NT2/D1 (cell line): ENCODE measurements around the gene IRF8.

ENCODE experiments used
- DNase-seq: peaks from one replicate; pipeline ENCODE4 v3.0.0-alpha.2; 2011; ENCODE audit warnings: low read depth, low spot score
- H3K27me3 ChIP-seq: 2 replicates; pipeline ENCODE4 v1.6.0; 2011; ENCODE audit warnings: mild to moderate bottlenecking; ENCODE audit not compliant: insufficient read length, insufficient read depth
- H3K36me3 ChIP-seq: 2 replicates; pipeline ENCODE4 v1.6.1; 2011; ENCODE audit warnings: mild to moderate bottlenecking, low read length, mixed read lengths; ENCODE audit not compliant: insufficient read depth, insufficient read length
- H3K4me1 ChIP-seq: 2 replicates; pipeline ENCODE4 v1.5.1; 2011; ENCODE audit not compliant: insufficient read depth, insufficient read length
- H3K4me3 ChIP-seq: 2 replicates; pipeline ENCODE4 v1.5.1; 2011; ENCODE audit warnings: low read depth; ENCODE audit not compliant: insufficient read length
- H3K9ac ChIP-seq: 2 replicates; pipeline ENCODE4 v1.6.0; 2011; ENCODE audit warnings: low read depth; ENCODE audit not compliant: insufficient read length
- H3K9me3 ChIP-seq: 2 replicates; pipeline ENCODE4 v1.5.1; 2011; ENCODE audit warnings: mild to moderate bottlenecking, low read length; ENCODE audit not compliant: insufficient read depth
- SUZ12 ChIP-seq: IDR thresholded peaks from 2 replicates; pipeline ENCODE4 v1.6.1; 2011; ENCODE audit not compliant: insufficient read length, insufficient read depth; ENCODE audit errors: extremely low read depth
- YY1 ChIP-seq: IDR thresholded peaks from 2 replicates; pipeline ENCODE4 v1.6.1; 2011; ENCODE audit not compliant: insufficient read length, insufficient read depth
- ZNF274 ChIP-seq: IDR thresholded peaks from 2 replicates; pipeline ENCODE4 v1.6.1; 2011; ENCODE audit warnings: mild to moderate bottlenecking, low read depth, low read length

IRF8 gene

DNA sequence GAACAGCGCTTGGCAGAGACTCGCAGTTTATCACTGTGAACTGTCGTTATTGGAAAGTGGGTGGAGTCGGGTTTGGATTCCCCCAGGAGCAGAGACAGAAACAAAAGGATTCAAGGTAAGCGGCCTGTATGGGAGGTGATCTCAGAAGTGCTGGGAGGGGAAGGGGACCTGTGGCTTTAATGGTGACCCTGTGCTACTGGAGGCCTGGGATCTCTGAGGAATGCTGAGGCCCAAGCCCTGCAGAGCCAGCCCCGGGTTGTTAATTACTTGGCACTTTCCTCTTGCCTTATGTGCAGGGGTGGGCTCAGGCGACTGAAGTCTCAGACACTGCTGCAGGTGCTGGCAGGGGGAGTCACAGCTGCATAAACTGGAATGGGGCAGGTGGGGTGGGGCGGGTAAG is 27.4 kb downstream of the IRF8 start:
- Histone ChIP-seq H3K9ac (no peak overlapping the region), H3K4me1 (peaks cover 11% of the 10 kb centered on the region), H3K27me3 (no peaks in the 10 kb centered on the region)

DNA sequence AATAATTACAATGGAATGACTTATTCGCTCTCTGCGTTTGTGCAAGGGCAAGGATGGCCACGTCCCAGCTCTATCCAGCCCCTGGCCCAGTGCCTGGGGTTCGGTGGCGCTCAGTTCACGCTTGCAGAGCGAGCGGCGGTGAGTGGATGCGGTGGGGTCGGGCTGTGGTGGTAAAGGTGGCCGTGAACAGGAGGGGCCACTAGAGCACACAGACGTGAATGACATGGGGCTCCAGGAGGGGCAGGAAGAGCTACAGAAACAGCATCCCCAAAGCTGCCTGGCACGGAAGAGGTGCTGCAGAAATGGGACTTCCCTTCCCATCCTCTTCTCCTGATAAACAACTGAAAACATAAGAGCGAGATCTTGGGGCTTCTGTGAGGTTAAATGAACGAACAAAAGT is 28.4 kb downstream of the IRF8 start:
- Histone ChIP-seq H3K9ac (no peak overlapping the region), H3K27me3 (no peaks in the 10 kb centered on the region), H3K4me3 (no peak overlapping the region), H3K9me3 (no peaks in the 10 kb centered on the region), H3K36me3 (no peaks in the 10 kb centered on the region), H3K4me1 (peaks cover 11% of the 10 kb centered on the region)
- no peak for TF ChIP-seq SUZ12
- no peak for TF ChIP-seq ZNF274
- TF ChIP-seq YY1: no peak
- no peak for DNase-seq

More for the DNA sequence above, 27.4 kb downstream of the IRF8 start:
- DNase-seq: no peak
- H3K9me3 ChIP-seq: no peaks in the 10 kb centered on the region
- no peak for TF ChIP-seq ZNF274
- no peak overlapping the region for H3K4me3 ChIP-seq
- no peaks in the 10 kb centered on the region for H3K36me3 ChIP-seq

DNA sequence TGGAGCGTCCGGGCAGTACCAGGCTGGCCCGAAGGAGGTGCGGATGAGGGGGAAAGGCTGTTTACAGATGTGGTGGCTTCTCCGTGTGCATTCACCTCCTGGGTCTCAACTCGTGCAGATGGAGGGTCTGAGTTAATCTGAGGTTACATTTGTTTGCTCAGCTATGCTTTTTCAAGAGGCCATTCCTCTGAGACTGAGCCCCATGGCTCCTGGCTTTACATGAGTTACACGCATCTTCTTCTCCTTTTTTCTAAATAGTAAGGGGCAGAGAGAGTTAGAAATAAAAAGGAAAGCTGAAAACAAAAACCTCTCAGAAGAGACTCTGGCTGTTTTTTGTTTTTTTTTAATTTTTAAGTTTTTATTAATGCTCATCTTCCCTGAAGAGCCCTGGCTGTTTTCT is 29.0 kb downstream of the IRF8 start:
- Histone ChIP-seq H3K4me1 (peaks cover 11% of the 10 kb centered on the region), H3K27me3 (no peaks in the 10 kb centered on the region), H3K9ac (no peak overlapping the region), H3K36me3 (no peaks in the 10 kb centered on the region), H3K4me3 (no peak overlapping the region), H3K9me3 (no peaks in the 10 kb centered on the region)
- DNase-seq: no peak
- no peak for TF ChIP-seq ZNF274

DNA sequence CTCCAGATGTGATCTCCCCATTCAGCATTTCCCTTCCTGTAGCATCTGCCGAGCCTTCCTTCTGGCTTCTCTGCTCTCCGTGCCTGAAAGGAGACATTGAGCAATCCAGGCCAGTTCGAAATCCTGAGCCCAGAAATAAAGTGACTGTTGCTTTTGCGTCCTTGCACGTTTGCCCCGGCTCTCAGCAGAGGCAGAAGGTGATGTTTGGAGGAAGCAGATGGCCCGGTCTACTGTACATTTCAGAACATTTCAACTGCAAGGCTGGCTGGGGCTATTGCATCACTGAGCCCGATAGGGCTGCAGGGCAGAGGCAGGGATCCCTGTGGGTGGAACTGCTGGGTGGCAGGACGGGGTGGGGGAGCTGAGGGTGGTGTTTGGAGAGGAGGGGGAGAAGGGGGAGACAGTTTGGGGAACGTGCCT is 29.4 kb downstream of the IRF8 start:
- Histone ChIP-seq H3K9ac (no peak overlapping the region), H3K4me1 (peaks cover 7% of the 10 kb centered on the region), H3K4me3 (no peak overlapping the region), H3K27me3 (no peaks in the 10 kb centered on the region), H3K36me3 (no peaks in the 10 kb centered on the region), H3K9me3 (no peaks in the 10 kb centered on the region)
- DNase-seq: no peak
- TF ChIP-seq YY1 (no peak), SUZ12 (no peak), ZNF274 (no peak)

DNA sequence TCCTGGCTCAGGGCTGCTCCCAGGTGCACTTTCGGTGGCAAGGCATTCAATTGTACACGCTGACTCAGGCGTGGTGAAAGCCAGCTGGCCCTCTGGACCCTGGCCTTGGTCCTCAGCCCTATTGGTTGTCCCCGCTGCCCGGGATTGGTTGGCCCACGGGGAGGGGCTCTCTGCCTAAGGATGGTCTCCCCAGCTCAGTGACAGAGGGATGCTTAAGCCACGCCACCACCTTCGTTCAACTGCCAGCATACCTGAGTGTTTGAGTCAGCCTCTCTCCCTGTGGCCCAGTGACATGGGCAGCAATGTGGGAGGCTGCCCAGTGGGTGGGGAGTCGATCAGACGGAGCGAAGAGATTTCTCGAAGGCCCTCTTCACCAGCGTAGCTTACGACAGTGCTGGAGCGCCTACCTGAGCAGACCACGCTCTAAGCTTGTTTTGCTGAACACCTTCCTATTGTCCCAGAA is 30.3 kb downstream of the IRF8 start:
- H3K27me3 ChIP-seq: no peaks in the 10 kb centered on the region
- no peak overlapping the region for H3K9ac ChIP-seq
- TF ChIP-seq SUZ12: no peak
- no peak for TF ChIP-seq ZNF274
- no peak for TF ChIP-seq YY1
- no peaks in the 10 kb centered on the region for H3K36me3 ChIP-seq
- H3K4me3 ChIP-seq: no peak overlapping the region
- no peaks in the 10 kb centered on the region for H3K9me3 ChIP-seq
- no peak for DNase-seq
- H3K4me1 ChIP-seq: peaks cover 5% of the 10 kb centered on the region

DNA sequence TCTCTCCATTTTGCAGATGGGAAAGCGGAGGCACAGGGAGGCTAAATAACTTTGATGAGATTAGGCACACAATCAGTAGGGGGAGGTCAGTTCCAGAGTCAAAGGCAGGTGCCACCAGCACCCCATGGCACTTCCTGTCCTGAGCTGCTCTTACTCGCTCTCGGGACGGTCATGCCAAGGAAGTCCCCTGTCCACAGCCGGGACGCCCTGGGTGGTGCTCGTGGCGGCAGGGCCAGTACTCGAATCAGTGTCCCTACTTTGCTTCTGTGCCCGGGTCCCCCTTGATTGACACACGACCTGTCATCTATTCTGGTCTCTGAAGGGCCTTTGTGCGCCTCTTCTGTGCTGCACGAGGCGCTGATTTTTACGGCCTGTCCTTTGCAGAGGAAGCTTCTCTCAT is 31.3 kb downstream of the IRF8 start:
- no peak overlapping the region for H3K9ac ChIP-seq
- H3K4me3 ChIP-seq: no peak overlapping the region
- no peak for TF ChIP-seq SUZ12
- TF ChIP-seq YY1: no peak
- TF ChIP-seq ZNF274: no peak
- no peak for DNase-seq
- H3K9me3 ChIP-seq: no peaks in the 10 kb centered on the region
- no peaks in the 10 kb centered on the region for H3K36me3 ChIP-seq
- H3K27me3 ChIP-seq: no peaks in the 10 kb centered on the region
- H3K4me1 ChIP-seq: peaks cover 5% of the 10 kb centered on the region

DNA sequence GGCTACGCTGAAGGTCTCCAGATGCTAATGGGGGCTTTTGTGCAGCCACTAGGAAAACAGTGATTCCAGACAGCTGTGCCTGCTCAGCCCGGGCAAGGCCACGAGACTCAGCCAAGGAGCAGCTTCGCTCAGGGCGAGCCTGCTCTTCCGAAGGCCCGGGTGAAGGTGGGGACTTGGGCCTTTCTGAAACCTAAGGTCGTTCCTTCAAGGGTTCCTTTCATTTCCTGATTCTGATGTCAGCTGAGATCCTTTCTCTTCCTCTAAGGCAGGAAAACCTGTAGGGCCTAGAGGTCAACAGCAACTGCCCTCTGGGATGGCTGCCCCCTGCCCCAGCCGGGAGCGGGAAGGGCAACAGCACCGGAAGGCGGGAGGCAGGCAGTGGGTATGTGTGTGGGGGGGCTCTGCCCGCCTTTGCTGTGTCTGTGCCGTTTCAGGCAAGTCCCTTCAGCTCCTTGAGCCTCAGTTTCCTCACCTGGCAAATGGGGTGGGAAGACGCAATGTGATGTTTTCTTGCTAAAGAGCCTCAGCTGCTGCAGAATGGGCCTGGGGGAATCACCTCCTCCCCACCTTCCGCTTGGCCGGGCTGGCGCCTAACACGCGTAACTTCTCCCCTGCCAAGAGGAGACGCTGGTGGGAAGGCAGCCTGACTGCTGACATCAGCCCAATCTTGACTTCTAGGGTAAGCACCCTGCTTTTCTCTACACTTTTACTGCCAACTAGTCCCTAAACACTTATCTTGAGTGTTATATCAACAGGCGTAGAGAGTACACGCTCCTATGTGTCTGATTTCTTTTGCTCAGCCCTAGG is 32.8 kb downstream of the IRF8 start:
- Histone ChIP-seq H3K36me3 (no peaks in the 10 kb centered on the region), H3K27me3 (no peaks in the 10 kb centered on the region), H3K9ac (no peak overlapping the region), H3K4me3 (no peak overlapping the region), H3K4me1 (peaks cover 3% of the 10 kb centered on the region), H3K9me3 (no peaks in the 10 kb centered on the region)
- no peak for TF ChIP-seq SUZ12
- TF ChIP-seq YY1: no peak
- no peak for TF ChIP-seq ZNF274
- no peak for DNase-seq
